Caco-2 (cell line): Measurements from ENCODE around the gene TICAM2. TPM values are rescaled to one million over a fixed set of nuclear protein-coding genes. Genes with fewer than 3 reads are reported as not detected.

Experiments
- BruUV-seq: library from RNA; stranded (reverse); fragments of 400-500 nt; replicated peaks from 2 replicates; lab custom pipeline; 2021; lab: Mats Ljungman, UMichigan
- CTCF ChIA-PET: fragments of 300-600 bp; sonication (Branson Sonifier 250); formaldehyde crosslinking; loops from one replicate; lab custom pipeline; 2022; ENCODE audit warnings: antibody characterized with exemption; lab: Charles Lee
- POLR2A ChIA-PET: fragments of 300-600 bp; sonication (Branson Sonifier 250); formaldehyde crosslinking; loops from one replicate; lab custom pipeline; 2022; ENCODE audit warnings: antibody characterized with exemption; lab: Charles Lee
- DNase-seq, 2 experiments: peaks; one replicate each; pipeline versions ENCODE4 v3.0.0 to v3.0.0-alpha.2; 2020 to 2022
- H3K27me3 ChIP-seq: replicated peaks from 2 replicates; pipeline ENCODE4 v1.6.0; 2011; ENCODE audit warnings: low read length; ENCODE audit not compliant: control insufficient read depth, insufficient read depth
- H3K36me3 ChIP-seq: 2 replicates; pipeline ENCODE4 v1.5.1; 2011; ENCODE audit warnings: low read length; ENCODE audit not compliant: control insufficient read depth, insufficient read depth
- H3K4me1 ChIP-seq: fragments of 250-450 bp; sonication (Bioruptor Pico); 2 replicates; pipeline ENCODE4 v1.5.1; 2020; ENCODE audit warnings: mild to moderate bottlenecking
- H3K4me3 ChIP-seq: 2 replicates; pipeline ENCODE4 v1.5.1; 2011; ENCODE audit warnings: low read depth, mild to moderate bottlenecking, control low read depth, low read length
- H3K9me3 ChIP-seq: fragments of 250-450 bp; sonication (Bioruptor Pico); 2 replicates; pipeline ENCODE4 v1.5.1; 2020; ENCODE audit warnings: mild to moderate bottlenecking, moderate library complexity
- H3K27ac Mint-ChIP-seq: one replicate; pipeline ENCODE4 v1.8.0; 2022; ENCODE audit warnings: mixed read lengths; ENCODE audit not compliant: unreplicated experiment
- H3K27me3 Mint-ChIP-seq: one replicate; pipeline ENCODE4 v1.8.0; 2022; ENCODE audit warnings: mixed read lengths; ENCODE audit not compliant: insufficient read depth, unreplicated experiment
- H3K36me3 Mint-ChIP-seq: one replicate; pipeline ENCODE4 v1.8.0; 2022; ENCODE audit warnings: mild to moderate bottlenecking, mixed read lengths; ENCODE audit not compliant: insufficient read depth, unreplicated experiment
- H3K4me1 Mint-ChIP-seq: one replicate; pipeline ENCODE4 v1.8.0; 2022; ENCODE audit warnings: low read depth, mixed read lengths; ENCODE audit not compliant: unreplicated experiment
- H3K4me3 Mint-ChIP-seq: one replicate; pipeline ENCODE4 v1.8.0; 2022; ENCODE audit warnings: mild to moderate bottlenecking, moderate library complexity, mixed read lengths; ENCODE audit not compliant: unreplicated experiment
- H3K9me3 Mint-ChIP-seq: one replicate; pipeline ENCODE4 v1.8.0; 2022; ENCODE audit warnings: mixed read lengths; ENCODE audit not compliant: unreplicated experiment
- intact Hi-C: fragments of 100-400 bp; cut with micrococcal nuclease; formaldehyde crosslinking; loops from one replicate; pipeline ENCODE4 v1.10.0; 2022; ENCODE audit not compliant: unreplicated experiment
- total RNA-seq: library from RNA; stranded (reverse); gene quantifications from 2 replicates; pipeline ENCODE4 v1.2.3, GENCODE V29; 2022
- TF ChIP-seq, protein P1 (sequence below), 2 experiments: fragments of 200-600 bp in 1 of 2; IDR thresholded peaks; 1 replicate in 1 of 2; 2 replicates in 1 of 2; pipeline versions ENCODE4 v1.5.1 to v1.8.0; 2011 to 2022; ENCODE audit warnings: antibody characterized with exemption in 1 of 2, control low read depth in 1 of 2, inconsistent platforms in 1 of 2, low read depth in 1 of 2, low read length in 1 of 2, mild to moderate bottlenecking in 1 of 2, moderate library complexity in 1 of 2; ENCODE audit not compliant: insufficient read depth in 1 of 2, severe bottlenecking in 1 of 2, unreplicated experiment in 1 of 2

The TICAM2 gene
- total RNA-seq, 1 experiment from 2014 or later = 0.91 TPM

GRCh38 chr5:115559524-115559923 lies 42.8 kb downstream of the TICAM2 start:
- no peak for DNase-seq
- CTCF ChIA-PET = no interaction called here
- Histone ChIP-seq H3K36me3 (no peaks in the 10 kb centered on the region), H3K4me3 (no peak overlapping the region), H3K4me1 (peaks cover 4% of the 10 kb centered on the region; the same call in 1 of the 2 replicates), H3K9me3 (no peaks in the 10 kb centered on the region), H3K27me3 (no peaks in the 10 kb centered on the region)
- Mint-ChIP-seq H3K4me3 (no peak overlapping the region), H3K4me1 (peaks cover 6% of the 10 kb centered on the region), H3K27me3 (peaks cover 5% of the 10 kb centered on the region), H3K36me3 (no peaks in the 10 kb centered on the region), H3K9me3 (no peaks in the 10 kb centered on the region), H3K27ac (no peak overlapping the region)
- intact Hi-C loops = no loop called here
- no TSS peak for BruUV-seq
- POLR2A ChIA-PET = no interaction called here
- TF ChIP-seq, protein P1, sequence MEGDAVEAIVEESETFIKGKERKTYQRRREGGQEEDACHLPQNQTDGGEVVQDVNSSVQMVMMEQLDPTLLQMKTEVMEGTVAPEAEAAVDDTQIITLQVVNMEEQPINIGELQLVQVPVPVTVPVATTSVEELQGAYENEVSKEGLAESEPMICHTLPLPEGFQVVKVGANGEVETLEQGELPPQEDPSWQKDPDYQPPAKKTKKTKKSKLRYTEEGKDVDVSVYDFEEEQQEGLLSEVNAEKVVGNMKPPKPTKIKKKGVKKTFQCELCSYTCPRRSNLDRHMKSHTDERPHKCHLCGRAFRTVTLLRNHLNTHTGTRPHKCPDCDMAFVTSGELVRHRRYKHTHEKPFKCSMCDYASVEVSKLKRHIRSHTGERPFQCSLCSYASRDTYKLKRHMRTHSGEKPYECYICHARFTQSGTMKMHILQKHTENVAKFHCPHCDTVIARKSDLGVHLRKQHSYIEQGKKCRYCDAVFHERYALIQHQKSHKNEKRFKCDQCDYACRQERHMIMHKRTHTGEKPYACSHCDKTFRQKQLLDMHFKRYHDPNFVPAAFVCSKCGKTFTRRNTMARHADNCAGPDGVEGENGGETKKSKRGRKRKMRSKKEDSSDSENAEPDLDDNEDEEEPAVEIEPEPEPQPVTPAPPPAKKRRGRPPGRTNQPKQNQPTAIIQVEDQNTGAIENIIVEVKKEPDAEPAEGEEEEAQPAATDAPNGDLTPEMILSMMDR (IDR thresholded peaks at IDR 0.05; ENCODE audit: insufficient read depth in 1 of 2, low read depth in 1 of 2, low read length in 1 of 2, severe bottlenecking in 1 of 2, unreplicated experiment in 1 of 2) = no peak

- peaks cover 6% of the 10 kb centered on the region for H3K4me1 Mint-ChIP-seq
Measured at GRCh38 chr5:115558388-115558956, 43.8 kb downstream of the TICAM2 start.

DNA sequence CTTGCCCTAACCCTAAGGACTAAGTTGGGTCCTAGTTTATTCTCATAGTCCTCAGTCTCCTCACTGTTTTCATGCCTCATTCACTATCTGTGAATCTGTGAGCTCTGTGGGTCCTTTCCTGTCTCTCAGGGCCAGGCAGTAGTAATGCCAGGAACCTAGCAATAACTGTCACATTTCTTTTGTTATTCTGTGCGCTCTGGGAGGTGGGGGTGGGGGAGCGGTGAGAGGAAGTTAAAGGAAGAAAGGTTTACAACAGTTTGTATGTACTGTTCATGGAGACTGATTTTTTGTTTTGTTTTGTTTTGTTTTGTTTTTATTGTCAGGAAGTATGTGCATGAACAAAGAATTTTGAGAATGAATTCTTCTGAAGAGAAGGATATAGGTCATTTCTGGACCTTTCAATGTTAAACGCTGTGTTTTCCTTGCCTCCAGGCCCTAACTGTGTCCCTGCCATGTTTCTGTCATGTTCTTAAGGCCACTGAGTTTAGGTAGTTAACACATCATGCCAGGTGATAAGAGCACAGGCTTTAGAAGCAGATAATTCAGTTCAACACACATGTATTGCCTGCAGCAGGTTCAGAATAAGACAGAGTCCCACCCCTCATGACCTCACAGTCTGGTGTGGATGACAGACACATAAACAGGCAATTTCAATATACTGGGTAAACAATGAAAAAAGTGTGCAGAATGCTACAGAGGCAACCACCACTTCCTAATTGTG lies 44.5 kb downstream of the TICAM2 start:
- Mint-ChIP-seq H3K36me3 (no peaks in the 10 kb centered on the region), H3K4me3 (no peak overlapping the region), H3K4me1 (peaks cover 6% of the 10 kb centered on the region), H3K27ac (no peak overlapping the region), H3K27me3 (no peaks in the 10 kb centered on the region), H3K9me3 (no peaks in the 10 kb centered on the region)
- Histone ChIP-seq H3K36me3 (no peaks in the 10 kb centered on the region), H3K4me1 (peaks cover 4% of the 10 kb centered on the region; the same call in 1 of the 2 replicates), H3K27me3 (no peaks in the 10 kb centered on the region), H3K9me3 (no peaks in the 10 kb centered on the region), H3K4me3 (no peak overlapping the region)
- no TSS peak for BruUV-seq
- TF ChIP-seq, protein P1 (IDR thresholded peaks at IDR 0.05; ENCODE audit: insufficient read depth in 1 of 2, low read depth in 1 of 2, low read length in 1 of 2, severe bottlenecking in 1 of 2, unreplicated experiment in 1 of 2) = no peak
- ChIA-PET CTCF (no interaction called here), POLR2A (interaction anchor here (0.6 kb wide), 1 partner anchor 14 kb away, joined by 5 read pairs; no protein-coding TSS in a partner anchor)
- intact Hi-C loops = no loop called here
- no peak for DNase-seq

More at GRCh38 chr5:115558388-115558956, 43.8 kb downstream of the TICAM2 start:
- no peaks in the 10 kb centered on the region for H3K9me3 Mint-ChIP-seq
- Histone ChIP-seq H3K4me3 (no peak overlapping the region), H3K9me3 (no peaks in the 10 kb centered on the region), H3K4me1 (peaks cover 4% of the 10 kb centered on the region; the same call in 1 of the 2 replicates), H3K36me3 (no peaks in the 10 kb centered on the region), H3K27me3 (no peaks in the 10 kb centered on the region)
- no peak for DNase-seq
- no peak overlapping the region for H3K4me3 Mint-ChIP-seq
- H3K27me3 Mint-ChIP-seq = peaks cover 4% of the 10 kb centered on the region
- TF ChIP-seq, protein P1 (IDR thresholded peaks at IDR 0.05; ENCODE audit: insufficient read depth in 1 of 2, low read depth in 1 of 2, low read length in 1 of 2, severe bottlenecking in 1 of 2, unreplicated experiment in 1 of 2) = no peak
- POLR2A ChIA-PET = no interaction called here
- no peaks in the 10 kb centered on the region for H3K36me3 Mint-ChIP-seq
- no TSS peak for BruUV-seq
- CTCF ChIA-PET = interaction anchor here (0.6 kb wide), 1 partner anchor 8 kb away, joined by 8 read pairs; no protein-coding TSS in a partner anchor
- intact Hi-C loops = no loop called here
- no peak overlapping the region for H3K27ac Mint-ChIP-seq
